GM19397 (cell line): Measurements from ENCODE around the gene PCDHA7.
"Not testable (repeated sequence)": the region's sequence is repeated elsewhere in the genome, so short reads cannot be mapped to it uniquely, and the experiment has no call there.

Source experiments
- ATAC-seq: cut with Tn5 transposase; IDR thresholded peaks from one replicate; pipeline ENCODE4 v1.9.1; 2021; ENCODE audit warnings: mild to moderate bottlenecking, moderate library complexity; ENCODE audit not compliant: unreplicated experiment

The PCDHA7 gene

DNA sequence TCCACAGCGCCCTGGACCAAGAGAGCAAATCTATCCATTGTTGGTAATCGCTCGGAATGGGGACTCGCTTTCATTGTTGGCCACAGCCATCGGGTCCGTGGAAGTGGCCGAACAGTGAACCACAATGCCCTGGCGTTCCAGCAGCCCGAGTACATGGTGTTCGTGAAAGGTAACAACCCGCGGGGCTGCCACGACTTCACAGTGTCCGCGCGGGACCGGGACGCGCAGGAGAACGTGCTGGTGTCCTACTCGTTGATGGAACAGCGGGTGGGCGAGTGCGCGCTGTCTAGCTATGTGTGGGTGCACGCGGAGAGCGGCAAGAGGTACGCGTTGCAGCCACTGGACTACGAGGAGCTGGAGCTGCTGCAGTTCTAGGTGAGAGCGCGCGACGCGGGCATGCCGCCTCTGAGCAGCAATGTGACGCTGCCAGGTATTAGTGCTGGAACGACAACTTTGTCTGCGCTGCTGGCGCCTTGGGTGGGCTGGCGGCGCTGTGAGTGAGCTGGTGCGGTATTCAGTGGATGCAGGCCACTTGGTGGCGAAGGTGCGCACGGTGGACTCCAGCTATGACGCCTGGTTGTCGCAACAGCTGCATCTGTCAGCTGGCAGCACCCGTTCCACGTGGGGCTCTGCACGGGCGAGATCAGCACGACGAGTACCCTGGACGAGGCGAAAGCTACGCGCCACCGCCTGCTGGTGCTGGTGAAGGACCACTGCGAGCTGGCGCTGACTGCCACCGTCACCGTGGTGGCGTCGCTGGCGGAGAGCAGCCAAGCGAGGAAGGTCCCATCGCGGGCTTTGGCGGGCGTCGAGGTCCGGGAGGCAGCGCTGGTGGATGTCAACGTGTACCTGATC lies 28.6 kb downstream of the PCDHA7 start:
- no peak for ATAC-seq

DNA sequence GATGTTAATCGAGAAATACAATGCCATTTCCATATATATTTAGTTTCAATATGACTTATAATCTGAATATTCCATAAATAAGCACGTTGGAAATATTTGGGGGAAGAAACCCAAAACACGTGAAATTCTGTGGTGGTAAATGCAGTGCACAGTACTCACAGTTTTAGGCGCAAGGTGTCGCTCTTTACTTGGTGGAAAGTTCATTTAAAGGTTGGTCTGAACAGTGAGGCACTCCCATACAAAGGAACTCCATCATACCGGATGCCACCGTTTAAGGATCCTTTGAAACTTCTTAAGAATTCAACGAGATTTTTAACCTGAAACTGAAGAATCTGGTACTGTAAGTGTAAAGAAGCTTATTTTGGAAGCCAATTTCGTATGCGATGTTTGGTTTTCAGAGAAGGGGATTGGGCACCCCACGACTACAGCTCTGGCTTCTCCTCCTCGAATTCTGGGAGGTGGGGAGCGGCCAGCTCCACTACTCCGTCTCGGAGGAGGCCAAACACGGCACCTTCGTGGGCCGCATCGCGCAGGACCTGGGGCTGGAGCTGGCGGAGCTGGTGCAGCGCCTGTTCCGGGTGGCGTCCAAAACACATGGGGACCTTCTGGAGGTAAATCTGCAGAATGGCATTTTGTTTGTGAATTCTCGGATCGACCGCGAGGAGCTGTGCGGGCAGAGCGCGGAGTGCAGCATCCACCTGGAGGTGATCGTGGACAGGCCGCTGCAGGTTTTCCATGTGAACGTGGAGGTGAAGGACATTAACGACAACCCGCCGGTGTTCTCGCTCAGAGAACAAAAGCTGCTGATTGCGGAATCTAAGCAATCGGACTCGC lies 34.9 kb downstream of the PCDHA7 start, which contains the start of gene PCDHA11:
Gene PCDHA11, plus strand, starts transcription at position 237 of the 834 bp plus-strand sequence. Its CDS starts 147 bp downstream, at position 384.
- ATAC-seq, result no peak

DNA sequence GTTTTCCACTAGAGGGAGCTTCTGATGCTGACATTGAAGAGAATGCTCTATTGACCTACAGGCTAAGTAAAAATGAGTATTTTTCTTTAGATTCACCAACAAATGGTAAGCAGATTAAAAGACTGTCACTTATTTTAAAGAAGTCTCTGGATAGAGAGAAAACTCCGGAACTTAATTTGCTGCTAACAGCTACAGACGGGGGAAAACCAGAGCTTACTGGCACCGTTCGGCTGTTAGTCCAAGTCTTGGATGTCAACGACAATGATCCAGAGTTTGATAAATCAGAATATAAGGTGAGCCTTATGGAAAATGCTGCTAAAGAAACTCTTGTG lies 35.5 kb downstream of the PCDHA7 start:
- ATAC-seq, result no peak

DNA sequence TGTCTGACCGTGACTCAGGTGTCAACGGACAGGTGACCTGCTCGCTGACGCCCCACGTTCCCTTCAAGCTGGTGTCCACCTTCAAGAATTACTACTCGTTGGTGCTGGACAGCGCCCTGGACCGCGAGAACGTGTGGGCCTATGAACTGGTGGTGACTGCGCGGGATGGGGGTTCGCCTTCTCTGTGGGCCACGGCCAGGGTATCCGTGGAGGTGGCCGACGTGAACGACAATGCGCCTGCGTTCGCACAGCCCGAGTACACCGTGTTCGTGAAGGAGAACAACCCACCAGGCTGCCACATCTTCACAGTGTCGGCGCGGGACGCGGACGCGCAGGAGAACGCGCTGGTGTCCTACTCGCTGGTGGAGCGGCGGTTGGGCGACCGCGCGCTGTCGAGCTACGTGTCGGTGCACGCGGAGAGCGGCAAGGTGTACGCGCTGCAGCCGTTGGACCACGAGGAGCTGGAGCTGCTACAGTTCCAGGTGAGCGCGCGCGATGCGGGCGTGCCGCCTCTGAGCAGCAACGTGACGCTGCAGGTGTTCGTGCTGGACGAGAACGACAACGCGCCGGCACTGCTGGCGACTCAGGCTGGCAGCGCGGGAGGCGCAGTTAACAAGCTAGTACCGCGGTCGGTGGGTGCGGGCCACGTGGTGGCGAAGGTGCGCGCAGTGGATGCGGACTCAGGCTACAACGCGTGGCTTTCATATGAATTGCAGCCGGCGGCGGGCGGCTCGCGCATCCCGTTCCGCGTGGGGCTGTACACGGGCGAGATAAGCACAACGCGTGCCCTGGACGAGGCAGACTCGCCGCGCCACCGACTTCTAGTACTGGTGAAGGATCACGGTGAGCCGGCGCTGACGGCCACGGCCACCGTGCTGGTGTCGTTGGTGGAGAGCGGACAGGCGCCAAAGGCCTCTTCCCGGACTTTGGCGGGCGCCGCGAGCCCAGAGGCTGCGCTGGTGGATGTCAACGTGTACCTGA lies 36.4 kb downstream of the PCDHA7 start:
- no peak for ATAC-seq

DNA sequence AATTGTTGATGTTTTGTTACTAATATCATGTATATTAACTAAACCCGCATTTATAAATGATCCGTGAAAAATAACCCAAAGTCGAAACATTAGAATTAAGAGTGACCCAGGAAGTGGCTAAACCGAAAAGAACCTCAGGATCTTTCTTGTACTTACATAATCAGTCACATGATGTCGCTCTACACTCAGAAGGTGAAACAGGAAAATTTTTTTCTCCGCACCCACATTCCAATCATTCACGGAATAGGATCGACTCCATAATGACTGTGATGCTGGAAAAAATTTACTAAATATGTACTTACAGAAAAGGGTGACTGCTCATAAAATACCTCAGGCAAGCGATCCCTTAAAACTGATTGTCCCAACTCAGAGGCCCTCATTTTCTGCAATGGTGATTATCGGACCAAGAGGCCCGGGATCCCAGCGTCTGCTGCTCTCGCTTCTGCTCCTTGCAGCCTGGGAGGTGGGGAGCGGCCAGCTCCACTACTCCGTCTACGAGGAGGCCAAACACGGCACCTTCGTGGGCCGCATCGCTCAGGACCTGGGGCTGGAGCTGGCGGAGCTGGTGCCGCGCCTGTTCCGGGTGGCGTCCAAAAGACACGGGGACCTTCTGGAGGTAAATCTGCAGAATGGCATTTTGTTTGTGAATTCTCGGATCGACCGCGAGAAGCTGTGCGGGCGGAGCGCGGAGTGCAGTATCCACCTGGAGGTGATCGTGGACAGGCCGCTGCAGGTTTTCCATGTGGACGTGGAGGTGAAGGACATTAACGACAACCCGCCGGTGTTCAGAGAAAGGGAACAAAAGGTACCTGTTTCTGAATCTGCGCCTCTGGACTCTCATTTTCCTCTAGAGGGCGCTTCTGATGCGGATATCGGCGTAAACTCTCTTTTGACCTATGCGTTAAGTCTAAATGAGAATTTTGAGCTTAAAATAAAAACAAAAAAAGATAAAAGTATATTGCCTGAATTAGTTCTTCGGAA lies 41.3 kb downstream of the PCDHA7 start, which contains the start of gene PCDHA12:
Gene PCDHA12, plus strand, starts transcription at position 224 of the 981 bp plus-strand sequence. Its CDS starts 165 bp downstream, at position 389.
- ATAC-seq, result no peak

DNA sequence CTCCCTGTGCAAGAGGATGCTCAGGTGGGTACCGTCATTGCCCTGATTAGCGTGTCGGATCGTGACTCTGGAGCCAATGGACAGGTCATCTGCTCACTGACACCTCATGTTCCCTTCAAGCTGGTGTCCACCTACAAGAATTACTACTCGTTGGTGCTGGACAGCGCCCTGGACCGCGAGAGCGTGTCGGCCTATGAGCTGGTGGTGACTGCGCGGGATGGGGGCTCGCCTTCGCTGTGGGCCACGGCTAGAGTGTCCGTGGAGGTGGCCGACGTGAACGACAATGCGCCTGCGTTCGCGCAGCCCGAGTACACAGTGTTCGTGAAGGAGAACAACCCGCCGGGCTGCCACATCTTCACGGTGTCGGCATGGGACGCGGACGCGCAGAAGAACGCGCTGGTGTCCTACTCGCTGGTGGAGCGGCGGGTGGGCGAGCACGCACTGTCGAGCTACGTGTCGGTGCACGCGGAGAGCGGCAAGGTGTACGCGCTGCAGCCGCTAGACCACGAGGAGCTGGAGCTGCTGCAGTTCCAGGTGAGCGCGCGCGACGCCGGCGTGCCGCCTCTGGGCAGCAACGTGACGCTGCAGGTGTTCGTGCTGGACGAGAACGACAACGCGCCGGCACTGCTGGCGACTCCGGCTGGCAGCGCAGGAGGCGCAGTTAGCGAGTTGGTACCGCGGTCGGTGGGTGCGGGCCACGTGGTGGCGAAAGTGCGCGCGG lies 42.6 kb downstream of the PCDHA7 start:
- ATAC-seq, result not testable (repeated sequence)

DNA sequence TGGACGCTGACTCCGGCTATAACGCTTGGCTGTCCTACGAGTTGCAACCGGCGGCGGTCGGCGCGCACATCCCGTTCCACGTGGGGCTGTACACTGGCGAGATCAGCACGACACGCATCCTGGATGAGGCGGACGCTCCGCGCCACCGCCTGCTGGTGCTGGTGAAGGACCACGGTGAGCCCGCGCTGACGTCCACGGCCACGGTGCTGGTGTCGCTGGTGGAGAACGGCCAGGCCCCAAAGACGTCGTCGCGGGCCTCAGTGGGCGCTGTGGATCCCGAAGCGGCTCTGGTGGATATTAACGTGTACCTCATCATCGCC lies 43.2 kb downstream of the PCDHA7 start:
- no peak for ATAC-seq

DNA sequence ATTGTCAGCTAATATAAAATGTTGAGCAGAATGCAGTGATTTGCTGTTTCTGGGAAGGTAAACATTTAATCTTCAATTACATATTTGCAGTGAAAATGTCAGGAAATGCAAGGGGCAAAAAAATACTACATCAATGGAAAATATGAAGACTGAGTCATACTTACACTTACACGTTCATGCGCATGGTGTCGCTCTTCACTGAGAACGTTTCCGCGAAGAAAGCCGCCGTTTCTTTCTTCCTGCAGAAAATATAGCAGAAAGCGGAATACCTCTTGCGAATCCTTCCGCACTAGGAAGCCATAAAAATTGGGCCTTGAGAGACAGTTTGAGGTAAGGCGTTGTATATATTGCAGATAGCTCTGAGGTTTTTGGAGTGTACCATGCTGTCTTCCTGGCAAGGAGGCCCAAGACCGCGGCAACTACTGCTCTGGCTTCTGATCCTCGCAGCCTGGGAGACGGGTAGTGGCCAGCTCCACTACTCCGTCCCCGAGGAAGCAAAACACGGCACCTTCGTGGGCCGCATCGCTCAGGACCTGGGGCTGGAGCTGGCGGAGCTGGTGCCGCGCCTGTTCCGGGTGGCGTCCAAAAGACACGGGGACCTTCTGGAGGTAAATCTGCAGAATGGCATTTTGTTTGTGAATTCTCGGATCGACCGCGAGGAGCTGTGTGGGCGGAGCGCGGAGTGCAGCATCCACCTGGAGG lies 48.0 kb downstream of the PCDHA7 start, which contains the start of gene PCDHA13:
Gene PCDHA13, plus strand, starts transcription at position 236 of the 702 bp plus-strand sequence. Its CDS starts 145 bp downstream, at position 381.
- ATAC-seq, result no peak

DNA sequence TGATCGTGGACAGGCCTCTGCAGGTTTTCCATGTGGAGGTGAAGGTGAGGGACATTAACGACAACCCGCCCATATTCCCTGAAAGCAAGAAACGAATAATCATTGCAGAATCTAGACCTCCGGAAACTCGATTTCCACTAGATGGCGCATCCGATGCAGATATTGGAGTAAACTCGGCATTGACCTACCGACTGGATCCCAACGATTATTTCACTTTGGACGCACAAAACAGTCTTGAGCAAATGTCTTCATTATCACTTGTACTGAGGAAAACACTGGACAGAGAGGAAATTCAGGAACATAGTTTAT lies 48.5 kb downstream of the PCDHA7 start:
- no peak for ATAC-seq

DNA sequence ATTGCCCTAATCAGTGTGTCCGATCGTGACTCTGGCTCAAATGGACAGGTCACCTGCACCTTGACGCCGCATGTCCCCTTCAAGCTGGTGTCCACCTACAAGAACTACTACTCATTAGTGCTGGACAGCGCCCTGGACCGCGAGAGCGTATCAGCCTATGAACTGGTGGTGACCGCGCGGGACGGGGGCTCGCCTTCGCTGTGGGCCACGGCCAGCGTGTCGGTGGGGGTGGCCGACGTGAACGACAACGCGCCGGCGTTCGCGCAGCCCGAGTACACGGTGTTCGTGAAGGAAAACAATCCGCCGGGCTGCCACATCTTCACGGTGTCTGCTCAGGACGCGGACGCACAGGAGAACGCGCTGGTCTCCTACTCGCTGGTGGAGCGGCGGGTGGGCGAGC lies 49.3 kb downstream of the PCDHA7 start:
- no peak for ATAC-seq

DNA sequence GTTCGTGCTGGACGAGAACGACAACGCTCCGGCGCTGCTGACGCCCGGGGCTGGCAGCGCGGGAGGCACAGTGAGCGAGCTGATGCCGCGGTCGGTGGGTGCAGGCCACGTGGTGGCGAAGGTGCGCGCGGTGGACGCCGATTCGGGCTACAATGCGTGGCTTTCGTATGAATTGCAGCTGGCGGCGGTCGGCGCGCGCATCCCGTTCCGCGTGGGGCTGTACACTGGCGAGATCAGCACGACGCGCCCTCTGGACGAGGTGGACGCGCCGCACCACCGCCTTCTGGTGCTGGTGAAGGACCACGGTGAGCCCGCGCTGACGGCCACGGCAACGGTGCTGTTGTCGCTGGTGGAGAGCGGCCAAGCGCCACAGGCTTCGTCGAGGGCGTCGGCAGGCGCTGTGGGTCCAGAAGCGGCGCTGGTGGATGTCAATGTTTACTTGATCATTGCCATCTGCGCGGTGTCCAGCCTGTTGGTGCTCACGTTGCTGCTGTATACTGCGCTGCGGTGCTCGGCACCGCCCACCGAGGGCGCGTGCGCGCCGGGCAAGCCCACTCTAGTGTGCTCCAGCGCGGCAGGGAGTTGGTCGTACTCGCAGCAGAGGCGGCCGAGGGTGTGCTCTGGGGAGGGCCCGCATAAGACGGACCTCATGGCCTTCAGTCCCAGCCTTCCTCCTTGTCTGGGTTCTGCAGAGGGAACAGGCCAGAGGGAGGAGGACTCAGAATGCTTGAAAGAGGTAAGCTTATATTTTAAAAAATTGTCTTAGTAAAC lies 50.0 kb downstream of the PCDHA7 start:
- ATAC-seq, result no peak
